ENCODE results near the gene NOP10.

GRCh38 chr15:34324933-34325332 lies 18.0 kb downstream of the NOP10 start:
- TF ChIP-seq POLR2A (IDR thresholded peaks at IDR 0.05) (no peak), CTCF (IDR thresholded peaks at IDR 0.05) (no peak), EP300 (IDR thresholded peaks at IDR 0.05) (no peak)

Data from tibial nerve (tissue), 4 donors.